ENCODE results near the gene PDILT.
"Not testable (repeated sequence)": the region's sequence is repeated elsewhere in the genome, so short reads cannot be mapped to it uniquely, and the experiment has no call there.

PDILT gene

GRCh38 chr16:20327444-20328041 is 77.0 kb downstream of the PDILT start, which contains the start of gene GP2:
Gene GP2 (minus strand): TSS chr16:20327513. CDS start chr16:20326431, 1,082 bp downstream.
- Histone ChIP-seq H3K27ac (ENCODE audit: low read depth, low read length) (no peak within 1 kb of the TSS), H3K36me3 (ENCODE audit: control insufficient read depth in 5 of 5, insufficient read depth in 5 of 5, low read length in 5 of 5) (no peaks in the 10 kb centered on the region), H3K9ac (ENCODE audit: low read length in 5 of 5) (no peak within 1 kb of the TSS)

GRCh38 chr16:20326321-20326720 is 78.2 kb downstream of the PDILT start:
- Histone ChIP-seq H3K4me1 (ENCODE audit: control insufficient read depth in 5 of 5, insufficient read depth in 5 of 5, low read length in 5 of 5) (no peaks in the 10 kb centered on the region), H3K27me3 (ENCODE audit: control insufficient read depth in 5 of 5, insufficient read depth in 4 of 5, low read length in 5 of 5) (peaks cover 2 to 10% (median 7%) of the 10 kb centered on the region in 5 donors), H3K27ac (ENCODE audit: low read depth, low read length) (no peak overlapping the region), H3K9me3 (ENCODE audit: control insufficient read depth in 5 of 5, low read length in 5 of 5) (no peaks in the 10 kb centered on the region), H3K36me3 (ENCODE audit: control insufficient read depth in 5 of 5, insufficient read depth in 5 of 5, low read length in 5 of 5) (no peaks in the 10 kb centered on the region), H3K4me3 (ENCODE audit: low read depth in 1 of 5, low read length in 5 of 5) (no peak overlapping the region), H3K9ac (ENCODE audit: low read length in 5 of 5) (no peak overlapping the region)

More at GRCh38 chr16:20327444-20328041, 77.0 kb downstream of the PDILT start, which contains the start of gene GP2:
- Histone ChIP-seq H3K4me1 (ENCODE audit: control insufficient read depth in 5 of 5, insufficient read depth in 5 of 5, low read length in 5 of 5) (no peaks in the 10 kb centered on the region), H3K4me3 (ENCODE audit: low read depth in 1 of 5, low read length in 5 of 5) (no peak within 1 kb of the TSS), H3K9me3 (ENCODE audit: control insufficient read depth in 5 of 5, low read length in 5 of 5) (no peaks in the 10 kb centered on the region), H3K27me3 (ENCODE audit: control insufficient read depth in 5 of 5, insufficient read depth in 4 of 5, low read length in 5 of 5) (peaks cover 2 to 10% (median 7%) of the 10 kb centered on the region in 5 donors)

- no peak overlapping the region for H3K4me3 ChIP-seq (ENCODE audit: low read depth in 1 of 5, low read length in 5 of 5)
Observed at GRCh38 chr16:20325005-20325404, 79.5 kb downstream of the PDILT start.

GRCh38 chr16:20323591-20324117 is 80.9 kb downstream of the PDILT start:
- no peak overlapping the region for H3K9ac ChIP-seq (ENCODE audit: low read length in 5 of 5)
- H3K36me3 ChIP-seq (ENCODE audit: control insufficient read depth in 5 of 5, insufficient read depth in 5 of 5, low read length in 5 of 5), result no peaks in the 10 kb centered on the region
- no peak overlapping the region for H3K27ac ChIP-seq (ENCODE audit: low read depth, low read length)
- H3K27me3 ChIP-seq (ENCODE audit: control insufficient read depth in 5 of 5, insufficient read depth in 4 of 5, low read length in 5 of 5), result peaks cover 2 to 15% (median 8%) of the 10 kb centered on the region in 5 donors
- no peaks in the 10 kb centered on the region for H3K4me1 ChIP-seq (ENCODE audit: control insufficient read depth in 5 of 5, insufficient read depth in 5 of 5, low read length in 5 of 5)
- no peaks in the 10 kb centered on the region for H3K9me3 ChIP-seq (ENCODE audit: control insufficient read depth in 5 of 5, low read length in 5 of 5)
- H3K4me3 ChIP-seq (ENCODE audit: low read depth in 1 of 5, low read length in 5 of 5), result no peak overlapping the region

More at GRCh38 chr16:20325005-20325404, 79.5 kb downstream of the PDILT start:
- H3K27ac ChIP-seq (ENCODE audit: low read depth, low read length), result no peak overlapping the region
- no peaks in the 10 kb centered on the region for H3K9me3 ChIP-seq (ENCODE audit: control insufficient read depth in 5 of 5, low read length in 5 of 5)
- no peaks in the 10 kb centered on the region for H3K36me3 ChIP-seq (ENCODE audit: control insufficient read depth in 5 of 5, insufficient read depth in 5 of 5, low read length in 5 of 5)
- no peaks in the 10 kb centered on the region for H3K4me1 ChIP-seq (ENCODE audit: control insufficient read depth in 5 of 5, insufficient read depth in 5 of 5, low read length in 5 of 5)
- H3K27me3 ChIP-seq (ENCODE audit: control insufficient read depth in 5 of 5, insufficient read depth in 4 of 5, low read length in 5 of 5), result peaks cover 2 to 10% (median 8%) of the 10 kb centered on the region in 5 donors
- no peak overlapping the region for H3K9ac ChIP-seq (ENCODE audit: low read length in 5 of 5)

- no peaks in the 10 kb centered on the region for H3K36me3 ChIP-seq (ENCODE audit: control insufficient read depth in 5 of 5, insufficient read depth in 5 of 5, low read length in 5 of 5)
- no peak overlapping the region for H3K4me3 ChIP-seq (ENCODE audit: low read depth in 1 of 5, low read length in 5 of 5)
- H3K27me3 ChIP-seq (ENCODE audit: control insufficient read depth in 5 of 5, insufficient read depth in 4 of 5, low read length in 5 of 5), result peaks cover 6 to 20% (median 11%) of the 10 kb centered on the region in 5 donors
- H3K9me3 ChIP-seq (ENCODE audit: control insufficient read depth in 5 of 5, low read length in 5 of 5), result no peaks in the 10 kb centered on the region
- H3K27ac ChIP-seq (ENCODE audit: low read depth, low read length), result no peak overlapping the region
- H3K4me1 ChIP-seq (ENCODE audit: control insufficient read depth in 5 of 5, insufficient read depth in 5 of 5, low read length in 5 of 5), result no peaks in the 10 kb centered on the region
- no peak overlapping the region for H3K9ac ChIP-seq (ENCODE audit: low read length in 5 of 5)
Observed at GRCh38 chr16:20322696-20323095, 81.8 kb downstream of the PDILT start.

GRCh38 chr16:20321671-20322070 is 82.9 kb downstream of the PDILT start:
- H3K9ac ChIP-seq (ENCODE audit: low read length in 5 of 5), result no peak overlapping the region
- no peak overlapping the region for H3K27ac ChIP-seq (ENCODE audit: low read depth, low read length)
- H3K36me3 ChIP-seq (ENCODE audit: control insufficient read depth in 5 of 5, insufficient read depth in 5 of 5, low read length in 5 of 5), result no peaks in the 10 kb centered on the region
- no peaks in the 10 kb centered on the region for H3K4me1 ChIP-seq (ENCODE audit: control insufficient read depth in 5 of 5, insufficient read depth in 5 of 5, low read length in 5 of 5)
- no peaks in the 10 kb centered on the region for H3K9me3 ChIP-seq (ENCODE audit: control insufficient read depth in 5 of 5, low read length in 5 of 5)
- H3K27me3 ChIP-seq (ENCODE audit: control insufficient read depth in 5 of 5, insufficient read depth in 4 of 5, low read length in 5 of 5), result peaks cover 6 to 20% (median 12%) of the 10 kb centered on the region in 5 donors
- no peak overlapping the region for H3K4me3 ChIP-seq (ENCODE audit: low read depth in 1 of 5, low read length in 5 of 5)

GRCh38 chr16:20321051-20321450 is 83.5 kb downstream of the PDILT start:
- not testable (repeated sequence) for H3K4me3 ChIP-seq (ENCODE audit: low read depth in 1 of 5, low read length in 5 of 5); H3K27ac ChIP-seq (ENCODE audit: low read depth, low read length); H3K4me1 ChIP-seq (ENCODE audit: control insufficient read depth in 5 of 5, insufficient read depth in 5 of 5, low read length in 5 of 5); H3K9me3 ChIP-seq (ENCODE audit: control insufficient read depth in 5 of 5, low read length in 5 of 5); H3K9ac ChIP-seq (ENCODE audit: low read length in 5 of 5); H3K36me3 ChIP-seq (ENCODE audit: control insufficient read depth in 5 of 5, insufficient read depth in 5 of 5, low read length in 5 of 5)
- peaks cover 6 to 15% (median 12%) of the 10 kb centered on the region in 5 donors for H3K27me3 ChIP-seq (ENCODE audit: control insufficient read depth in 5 of 5, insufficient read depth in 4 of 5, low read length in 5 of 5)

GRCh38 chr16:20320592-20320991 is 83.9 kb downstream of the PDILT start:
- Histone ChIP-seq H3K4me1 (ENCODE audit: control insufficient read depth in 5 of 5, insufficient read depth in 5 of 5, low read length in 5 of 5) (no peaks in the 10 kb centered on the region), H3K27me3 (ENCODE audit: control insufficient read depth in 5 of 5, insufficient read depth in 4 of 5, low read length in 5 of 5) (peaks cover 6 to 15% (median 12%) of the 10 kb centered on the region in 5 donors), H3K9me3 (ENCODE audit: control insufficient read depth in 5 of 5, low read length in 5 of 5) (no peaks in the 10 kb centered on the region), H3K4me3 (ENCODE audit: low read depth in 1 of 5, low read length in 5 of 5) (no peak overlapping the region), H3K36me3 (ENCODE audit: control insufficient read depth in 5 of 5, insufficient read depth in 5 of 5, low read length in 5 of 5) (no peaks in the 10 kb centered on the region), H3K27ac (ENCODE audit: low read depth, low read length) (no peak overlapping the region), H3K9ac (ENCODE audit: low read length in 5 of 5) (no peak overlapping the region)

GRCh38 chr16:20320178-20320577 is 84.4 kb downstream of the PDILT start:
- Histone ChIP-seq H3K4me1 (ENCODE audit: control insufficient read depth in 5 of 5, insufficient read depth in 5 of 5, low read length in 5 of 5) (no peaks in the 10 kb centered on the region), H3K27me3 (ENCODE audit: control insufficient read depth in 5 of 5, insufficient read depth in 4 of 5, low read length in 5 of 5) (peaks cover 6 to 15% (median 12%) of the 10 kb centered on the region in 5 donors), H3K27ac (ENCODE audit: low read depth, low read length) (no peak overlapping the region), H3K9me3 (ENCODE audit: control insufficient read depth in 5 of 5, low read length in 5 of 5) (no peaks in the 10 kb centered on the region), H3K36me3 (ENCODE audit: control insufficient read depth in 5 of 5, insufficient read depth in 5 of 5, low read length in 5 of 5) (no peaks in the 10 kb centered on the region), H3K4me3 (ENCODE audit: low read depth in 1 of 5, low read length in 5 of 5) (no peak overlapping the region), H3K9ac (ENCODE audit: low read length in 5 of 5) (no peak overlapping the region)

GRCh38 chr16:20319406-20319805 is 85.1 kb downstream of the PDILT start:
- no peak overlapping the region for H3K4me3 ChIP-seq (ENCODE audit: low read depth in 1 of 5, low read length in 5 of 5)
- no peak overlapping the region for H3K9ac ChIP-seq (ENCODE audit: low read length in 5 of 5)
- H3K27ac ChIP-seq (ENCODE audit: low read depth, low read length), result no peak overlapping the region
- no peaks in the 10 kb centered on the region for H3K9me3 ChIP-seq (ENCODE audit: control insufficient read depth in 5 of 5, low read length in 5 of 5)
- H3K27me3 ChIP-seq (ENCODE audit: control insufficient read depth in 5 of 5, insufficient read depth in 4 of 5, low read length in 5 of 5), result peaks cover 6 to 17% (median 12%) of the 10 kb centered on the region in 5 donors
- H3K36me3 ChIP-seq (ENCODE audit: control insufficient read depth in 5 of 5, insufficient read depth in 5 of 5, low read length in 5 of 5), result no peaks in the 10 kb centered on the region
- no peaks in the 10 kb centered on the region for H3K4me1 ChIP-seq (ENCODE audit: control insufficient read depth in 5 of 5, insufficient read depth in 5 of 5, low read length in 5 of 5)
